Bronchial epithelial cell (primary cell): ENCODE results near the gene OR2B6. TPM values are rescaled to one million over a fixed set of nuclear protein-coding genes. Genes with fewer than 3 reads are reported as not detected.
A peak's percentile ranks its signal among the peaks of the same experiment; 100 is the strongest.

Experiments
- DNase-seq: peaks from one replicate; pipeline ENCODE4 v3.0.0-alpha.2; 2010; ENCODE audit warnings: low read depth
- FAIRE-seq: peaks from 2 replicates; lab custom pipeline; 2011; peaks lifted over from hg19 to GRCh38; lab: Jason Lieb, UNC
- H3K27me3 ChIP-seq: 2 replicates; pipeline ENCODE4 v1.5.1; 2011; ENCODE audit warnings: low read length; ENCODE audit not compliant: control insufficient read depth, insufficient read depth
- H3K36me3 ChIP-seq: 2 replicates; pipeline ENCODE4 v1.5.1; 2011; ENCODE audit warnings: low read length; ENCODE audit not compliant: control insufficient read depth, insufficient read depth
- H3K4me3 ChIP-seq: 2 replicates; pipeline ENCODE4 v1.5.1; 2011; ENCODE audit warnings: mild to moderate bottlenecking, low read depth, low read length, control low read depth
- CTCF ChIP-seq: IDR thresholded peaks from 2 replicates; pipeline ENCODE4 v1.5.1; 2011; ENCODE audit warnings: mild to moderate bottlenecking, moderate library complexity, low read length, control low read depth, inconsistent platforms; ENCODE audit not compliant: insufficient read depth, severe bottlenecking
- total RNA-seq: library from RNA; depleted of rRNA; stranded (reverse); fragments of >200 nt; gene quantifications from 2 replicates; pipeline ENCODE4 v1.2.1, GENCODE V29; 2014

Gene OR2B6
- total RNA-seq, 1 donor from 2014 or later: not detected

- Histone ChIP-seq H3K36me3 (no peaks in the 10 kb centered on the region), H3K27me3 (no peaks in the 10 kb centered on the region), H3K4me3 (no peak overlapping the region)
- TF ChIP-seq CTCF: no peak
- no peak for DNase-seq
- no peak for FAIRE-seq
These were observed 21.7 kb downstream of the OR2B6 start for GRCh38 chr6:27978705-27979104.

- FAIRE-seq: no peak
- Histone ChIP-seq H3K4me3 (no peak overlapping the region), H3K27me3 (no peaks in the 10 kb centered on the region)
These were observed 23.1 kb downstream of the OR2B6 start for GRCh38 chr6:27980111-27980510.

GRCh38 chr6:27986928-27987725 lies 30.1 kb downstream of the OR2B6 start:
- DNase-seq (peak; percentile 59), FAIRE-seq (no peak)
- no peak overlapping the region for H3K4me3 ChIP-seq
- TF ChIP-seq CTCF: no peak
- H3K36me3 ChIP-seq: no peaks in the 10 kb centered on the region
- no peaks in the 10 kb centered on the region for H3K27me3 ChIP-seq

More at GRCh38 chr6:27980111-27980510, 23.1 kb downstream of the OR2B6 start:
- DNase-seq: no peak
- TF ChIP-seq CTCF: no peak
- H3K36me3 ChIP-seq: no peaks in the 10 kb centered on the region

GRCh38 chr6:27994616-27995015 lies 37.6 kb downstream of the OR2B6 start:
- no peak for TF ChIP-seq CTCF
- FAIRE-seq (no peak), DNase-seq (no peak)
- Histone ChIP-seq H3K4me3 (no peak overlapping the region), H3K27me3 (no peaks in the 10 kb centered on the region), H3K36me3 (no peaks in the 10 kb centered on the region)

GRCh38 chr6:28000351-28001045 lies 43.5 kb downstream of the OR2B6 start:
- no peaks in the 10 kb centered on the region for H3K27me3 ChIP-seq
- no peaks in the 10 kb centered on the region for H3K36me3 ChIP-seq
- no peak for TF ChIP-seq CTCF
- FAIRE-seq (no peak), DNase-seq (no peak)
- H3K4me3 ChIP-seq: no peak overlapping the region
